ENCODE measurements around the gene PTPN9.

DNA sequence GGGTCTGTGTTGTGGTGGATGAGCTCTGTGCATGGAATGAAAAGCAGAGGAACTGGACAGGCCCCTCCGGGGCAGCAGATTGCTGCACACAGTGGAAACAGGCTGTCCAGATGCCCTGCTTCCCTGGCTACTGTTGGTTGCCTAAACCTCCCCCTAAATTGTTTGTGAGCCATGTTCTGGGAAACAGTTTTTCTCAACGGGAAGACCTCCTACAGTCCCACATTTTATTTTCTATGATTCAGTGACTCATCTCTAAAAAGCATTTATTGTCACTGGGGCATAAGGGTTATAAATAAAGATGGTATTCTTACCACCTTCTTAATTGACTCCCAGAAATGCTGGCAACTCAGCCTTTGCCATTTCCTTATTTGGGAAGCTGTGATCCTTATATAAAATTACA, 20.3 kb upstream of the PTPN9 start:
- TF ChIP-seq, protein P1, sequence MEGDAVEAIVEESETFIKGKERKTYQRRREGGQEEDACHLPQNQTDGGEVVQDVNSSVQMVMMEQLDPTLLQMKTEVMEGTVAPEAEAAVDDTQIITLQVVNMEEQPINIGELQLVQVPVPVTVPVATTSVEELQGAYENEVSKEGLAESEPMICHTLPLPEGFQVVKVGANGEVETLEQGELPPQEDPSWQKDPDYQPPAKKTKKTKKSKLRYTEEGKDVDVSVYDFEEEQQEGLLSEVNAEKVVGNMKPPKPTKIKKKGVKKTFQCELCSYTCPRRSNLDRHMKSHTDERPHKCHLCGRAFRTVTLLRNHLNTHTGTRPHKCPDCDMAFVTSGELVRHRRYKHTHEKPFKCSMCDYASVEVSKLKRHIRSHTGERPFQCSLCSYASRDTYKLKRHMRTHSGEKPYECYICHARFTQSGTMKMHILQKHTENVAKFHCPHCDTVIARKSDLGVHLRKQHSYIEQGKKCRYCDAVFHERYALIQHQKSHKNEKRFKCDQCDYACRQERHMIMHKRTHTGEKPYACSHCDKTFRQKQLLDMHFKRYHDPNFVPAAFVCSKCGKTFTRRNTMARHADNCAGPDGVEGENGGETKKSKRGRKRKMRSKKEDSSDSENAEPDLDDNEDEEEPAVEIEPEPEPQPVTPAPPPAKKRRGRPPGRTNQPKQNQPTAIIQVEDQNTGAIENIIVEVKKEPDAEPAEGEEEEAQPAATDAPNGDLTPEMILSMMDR (IDR thresholded peaks at IDR 0.05): no peak
- no peak for TF ChIP-seq POLR2A (IDR thresholded peaks at IDR 0.05)
